Spleen (tissue), 7 donors: ENCODE results near the gene PPA2.

Experiments used
- CTCF ChIP-seq, 11 experiments: fragments of 200-600 bp in 7 of 11; fragments of 450-650 bp in 4 of 11; sonication (generic) in 4 of 11; IDR thresholded peaks in 8 of 11; conservative IDR thresholded peaks in 3 of 11; 1 replicate in 7 of 11; 2 replicates in 4 of 11; pipeline versions ENCODE4 v1.4.0 to v1.8.0; 2016 to 2021; ENCODE audit warnings: antibody characterized with exemption in 11 of 11, inconsistent platforms in 4 of 11, mild to moderate bottlenecking in 1 of 11
- POLR2A ChIP-seq, 3 donors: fragments of 450-650 bp; IDR thresholded peaks; one replicate each; pipeline ENCODE4 v1.5.1; 2017; ENCODE audit warnings: antibody characterized with exemption in 3 of 3, mild to moderate bottlenecking in 1 of 3
- POLR2AphosphoS5 ChIP-seq, 3 donors: sonication (generic); formaldehyde crosslinking; IDR thresholded peaks; one replicate each; pipeline ENCODE4 v1.5.1; 2017; ENCODE audit warnings: antibody characterized with exemption in 3 of 3
- donor health status: DM: no; HTN: no; CAD: no; lungs with moderate emphysema.
- donor health status: DM: no; HTN: no; CAD: no.
- donor health status: DM: no; HTN: no; CAD: no.

GRCh38 chr4:105461221-105461620, 12.6 kb downstream of the PPA2 start:
- TF ChIP-seq CTCF (IDR thresholded peaks at IDR 0.05 in 8 of 11, conservative IDR thresholded peaks at IDR 0.05 in 3 of 11), result no peak
- no peak for TF ChIP-seq POLR2A (IDR thresholded peaks at IDR 0.05)
- TF ChIP-seq POLR2AphosphoS5 (IDR thresholded peaks at IDR 0.05), result no peak
